Liver (tissue), 3 donors: Measurements from ENCODE around the gene LRIF1.
"Not testable (repeated sequence)": the region's sequence is repeated elsewhere in the genome, so short reads cannot be mapped to it uniquely, and the experiment has no call there.

Source experiments
- EGR1 ChIP-seq, 2 donors: IDR thresholded peaks; 2 replicates each; pipeline ENCODE4 v1.6.1; 2016 to 2018; ENCODE audit warnings: antibody characterized with exemption in 2 of 2, low read depth in 2 of 2
- JUND ChIP-seq, 2 donors: IDR thresholded peaks; 2 replicates each; pipeline ENCODE4 v1.6.1; 2016; ENCODE audit warnings: antibody characterized with exemption in 2 of 2
- TF ChIP-seq, protein P1 (sequence below): fragments of 150-350 bp; IDR thresholded peaks from 2 replicates; pipeline ENCODE4 v1.5.1; 2017; ENCODE audit warnings: improper control_type of control experiment, low read depth, low read length; ENCODE audit not compliant: missing input control
- donor health status: healthy.
- donor health status: healthy.

DNA sequence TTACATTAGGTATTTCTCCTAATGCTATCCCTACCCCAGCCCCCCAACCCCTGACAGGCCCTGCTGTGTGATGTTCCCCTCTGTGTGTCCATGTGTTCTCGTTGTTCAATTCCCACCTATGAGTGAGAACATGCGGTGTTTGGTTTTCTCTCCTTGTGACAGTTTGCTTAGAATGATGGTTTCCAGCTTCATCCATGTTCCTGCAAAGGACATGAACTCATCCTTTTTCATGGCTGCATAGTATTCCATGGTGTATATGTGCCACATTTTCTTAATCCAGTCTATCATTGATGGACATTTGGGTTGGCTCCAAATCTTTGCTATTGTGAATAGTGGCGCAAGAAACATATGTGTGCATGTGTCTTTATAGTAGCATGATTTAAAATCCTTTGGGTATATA, 32.6 kb downstream of the LRIF1 start:
- TF ChIP-seq, protein P1, sequence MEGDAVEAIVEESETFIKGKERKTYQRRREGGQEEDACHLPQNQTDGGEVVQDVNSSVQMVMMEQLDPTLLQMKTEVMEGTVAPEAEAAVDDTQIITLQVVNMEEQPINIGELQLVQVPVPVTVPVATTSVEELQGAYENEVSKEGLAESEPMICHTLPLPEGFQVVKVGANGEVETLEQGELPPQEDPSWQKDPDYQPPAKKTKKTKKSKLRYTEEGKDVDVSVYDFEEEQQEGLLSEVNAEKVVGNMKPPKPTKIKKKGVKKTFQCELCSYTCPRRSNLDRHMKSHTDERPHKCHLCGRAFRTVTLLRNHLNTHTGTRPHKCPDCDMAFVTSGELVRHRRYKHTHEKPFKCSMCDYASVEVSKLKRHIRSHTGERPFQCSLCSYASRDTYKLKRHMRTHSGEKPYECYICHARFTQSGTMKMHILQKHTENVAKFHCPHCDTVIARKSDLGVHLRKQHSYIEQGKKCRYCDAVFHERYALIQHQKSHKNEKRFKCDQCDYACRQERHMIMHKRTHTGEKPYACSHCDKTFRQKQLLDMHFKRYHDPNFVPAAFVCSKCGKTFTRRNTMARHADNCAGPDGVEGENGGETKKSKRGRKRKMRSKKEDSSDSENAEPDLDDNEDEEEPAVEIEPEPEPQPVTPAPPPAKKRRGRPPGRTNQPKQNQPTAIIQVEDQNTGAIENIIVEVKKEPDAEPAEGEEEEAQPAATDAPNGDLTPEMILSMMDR = not testable (repeated sequence)
- not testable (repeated sequence) for TF ChIP-seq EGR1 (IDR thresholded peaks at IDR 0.05; ENCODE audit: low read depth in 2 of 2); JUND (IDR thresholded peaks at IDR 0.05)
